A673 (cell line): ENCODE results near the gene MACROH2A1. TPM values are rescaled to one million over a fixed set of nuclear protein-coding genes. Genes with fewer than 3 reads are reported as not detected.

Experiments
- BruUV-seq: library from RNA; stranded (reverse); fragments of 400-500 nt; replicated peaks from 2 replicates; lab custom pipeline; 2021; lab: Mats Ljungman, UMichigan
- CTCF ChIA-PET: fragments of 300-600 bp; sonication (Branson Sonifier 250); formaldehyde crosslinking; loops from one replicate; lab custom pipeline; 2022; ENCODE audit warnings: antibody characterized with exemption; lab: Charles Lee
- POLR2A ChIA-PET: fragments of 300-600 bp; sonication (Branson Sonifier 250); formaldehyde crosslinking; loops from one replicate; lab custom pipeline; 2022; ENCODE audit warnings: antibody characterized with exemption; ENCODE audit not compliant: low non-redundant PET; lab: Charles Lee
- DNase-seq: peaks from one replicate; pipeline ENCODE4 v3.0.0-alpha.2; 2015; ENCODE audit warnings: low spot score
- H3K27ac ChIP-seq: fragments of 200-600 bp; sonication (generic); 2 replicates; pipeline ENCODE4 v1.5.1; 2016; ENCODE audit warnings: mixed run types, low read depth, mild to moderate bottlenecking, mixed read lengths, antibody characterized with exemption, low read length; ENCODE audit not compliant: poor library complexity, severe bottlenecking
- H3K27me3 ChIP-seq: fragments of 200-600 bp; sonication (generic); replicated peaks from 2 replicates; pipeline ENCODE4 v1.6.1; 2017; ENCODE audit warnings: mixed run types, low read depth, mild to moderate bottlenecking, mixed read lengths, antibody characterized with exemption, low read length; ENCODE audit not compliant: insufficient read depth, poor library complexity
- H3K36me3 ChIP-seq: fragments of 200-600 bp; sonication (generic); 2 replicates; pipeline ENCODE4 v1.6.1; 2016; ENCODE audit warnings: mixed run types, mild to moderate bottlenecking, mixed read lengths, antibody characterized with exemption, low read length; ENCODE audit not compliant: insufficient read depth, poor library complexity, severe bottlenecking
- H3K4me1 ChIP-seq: fragments of 200-600 bp; sonication (generic); 2 replicates; pipeline ENCODE4 v1.6.1; 2017; ENCODE audit warnings: mixed run types, mild to moderate bottlenecking, mixed read lengths, antibody characterized with exemption, low read length; ENCODE audit not compliant: insufficient read depth, poor library complexity, severe bottlenecking
- H3K4me3 ChIP-seq: fragments of 200-600 bp; sonication (generic); 2 replicates; pipeline ENCODE4 v1.5.1; 2016; ENCODE audit warnings: low read depth, mixed run types, mild to moderate bottlenecking, mixed read lengths, low read length; ENCODE audit not compliant: poor library complexity, severe bottlenecking
- H3K9me3 ChIP-seq: fragments of 200-600 bp; sonication (generic); 2 replicates; pipeline ENCODE4 v1.6.1; 2016; ENCODE audit warnings: mixed run types, low read depth, mild to moderate bottlenecking, mixed read lengths, antibody characterized with exemption, low read length; ENCODE audit not compliant: poor library complexity, severe bottlenecking
- EZH2 ChIP-seq: fragments of 200-600 bp; sonication (generic); IDR thresholded peaks from 2 replicates; pipeline ENCODE4 v1.6.1; 2017; ENCODE audit warnings: borderline replicate concordance, low read depth, mild to moderate bottlenecking, mixed read lengths, antibody characterized with exemption, low read length; ENCODE audit not compliant: poor library complexity, severe bottlenecking
- intact Hi-C: fragments of 100-400 bp; cut with micrococcal nuclease; formaldehyde crosslinking; loops from one replicate; pipeline ENCODE4 v1.10.0; 2022; ENCODE audit not compliant: unreplicated experiment
- total RNA-seq: library from RNA; stranded (reverse); gene quantifications from 2 replicates; pipeline ENCODE4 v1.2.3, GENCODE V29; 2021
- TF ChIP-seq, protein P1 (sequence below): fragments of 300-800, 200-600 bp; sonication (generic); conservative IDR thresholded peaks from 2 replicates; pipeline ENCODE4 v1.5.1; 2017; ENCODE audit warnings: low read depth, mild to moderate bottlenecking, antibody characterized with exemption, low read length, moderate library complexity, mixed read lengths

The MACROH2A1 gene
- total RNA-seq, 1 experiment from 2014 or later: 264 TPM

GRCh38 chr5:135432113-135432512 is 33.1 kb upstream of the MACROH2A1 start:
- H3K27ac ChIP-seq: no peak overlapping the region
- POLR2A ChIA-PET: no interaction called here
- H3K36me3 ChIP-seq: no peaks in the 10 kb centered on the region
- TF ChIP-seq, protein P1, sequence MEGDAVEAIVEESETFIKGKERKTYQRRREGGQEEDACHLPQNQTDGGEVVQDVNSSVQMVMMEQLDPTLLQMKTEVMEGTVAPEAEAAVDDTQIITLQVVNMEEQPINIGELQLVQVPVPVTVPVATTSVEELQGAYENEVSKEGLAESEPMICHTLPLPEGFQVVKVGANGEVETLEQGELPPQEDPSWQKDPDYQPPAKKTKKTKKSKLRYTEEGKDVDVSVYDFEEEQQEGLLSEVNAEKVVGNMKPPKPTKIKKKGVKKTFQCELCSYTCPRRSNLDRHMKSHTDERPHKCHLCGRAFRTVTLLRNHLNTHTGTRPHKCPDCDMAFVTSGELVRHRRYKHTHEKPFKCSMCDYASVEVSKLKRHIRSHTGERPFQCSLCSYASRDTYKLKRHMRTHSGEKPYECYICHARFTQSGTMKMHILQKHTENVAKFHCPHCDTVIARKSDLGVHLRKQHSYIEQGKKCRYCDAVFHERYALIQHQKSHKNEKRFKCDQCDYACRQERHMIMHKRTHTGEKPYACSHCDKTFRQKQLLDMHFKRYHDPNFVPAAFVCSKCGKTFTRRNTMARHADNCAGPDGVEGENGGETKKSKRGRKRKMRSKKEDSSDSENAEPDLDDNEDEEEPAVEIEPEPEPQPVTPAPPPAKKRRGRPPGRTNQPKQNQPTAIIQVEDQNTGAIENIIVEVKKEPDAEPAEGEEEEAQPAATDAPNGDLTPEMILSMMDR: no peak
- TF ChIP-seq EZH2: no peak
- H3K27me3 ChIP-seq: peaks cover 5% of the 10 kb centered on the region
- no peaks in the 10 kb centered on the region for H3K4me1 ChIP-seq
- no peak for DNase-seq
- intact Hi-C loops: no loop called here
- peaks cover 4% of the 10 kb centered on the region for H3K9me3 ChIP-seq
- CTCF ChIA-PET: no interaction called here
- no peak overlapping the region for H3K4me3 ChIP-seq
- no TSS peak for BruUV-seq

DNA sequence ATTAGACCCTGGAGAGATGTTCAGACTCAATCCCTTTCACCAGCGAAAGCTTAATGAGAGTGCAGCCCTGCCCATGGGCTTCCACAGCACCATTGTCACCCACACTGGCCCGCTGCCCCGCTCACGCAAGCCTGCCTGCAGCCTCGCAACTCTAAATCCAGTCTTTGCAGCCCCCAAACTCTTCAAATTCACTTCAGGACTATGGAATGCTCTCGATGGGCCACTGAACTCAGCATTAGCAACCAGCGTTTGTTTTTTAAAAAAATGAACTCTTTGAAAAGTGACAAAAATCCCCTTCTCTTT is 31.1 kb upstream of the MACROH2A1 start:
- no peak overlapping the region for H3K27ac ChIP-seq
- no TSS peak for BruUV-seq
- intact Hi-C loops: no loop called here
- no peaks in the 10 kb centered on the region for H3K27me3 ChIP-seq
- DNase-seq: no peak
- H3K4me3 ChIP-seq: no peak overlapping the region
- ChIA-PET CTCF (no interaction called here), POLR2A (no interaction called here)
- no peaks in the 10 kb centered on the region for H3K4me1 ChIP-seq
- peaks cover 4% of the 10 kb centered on the region for H3K9me3 ChIP-seq
- no peak for TF ChIP-seq EZH2
- TF ChIP-seq, protein P1: no peak
- no peaks in the 10 kb centered on the region for H3K36me3 ChIP-seq

DNA sequence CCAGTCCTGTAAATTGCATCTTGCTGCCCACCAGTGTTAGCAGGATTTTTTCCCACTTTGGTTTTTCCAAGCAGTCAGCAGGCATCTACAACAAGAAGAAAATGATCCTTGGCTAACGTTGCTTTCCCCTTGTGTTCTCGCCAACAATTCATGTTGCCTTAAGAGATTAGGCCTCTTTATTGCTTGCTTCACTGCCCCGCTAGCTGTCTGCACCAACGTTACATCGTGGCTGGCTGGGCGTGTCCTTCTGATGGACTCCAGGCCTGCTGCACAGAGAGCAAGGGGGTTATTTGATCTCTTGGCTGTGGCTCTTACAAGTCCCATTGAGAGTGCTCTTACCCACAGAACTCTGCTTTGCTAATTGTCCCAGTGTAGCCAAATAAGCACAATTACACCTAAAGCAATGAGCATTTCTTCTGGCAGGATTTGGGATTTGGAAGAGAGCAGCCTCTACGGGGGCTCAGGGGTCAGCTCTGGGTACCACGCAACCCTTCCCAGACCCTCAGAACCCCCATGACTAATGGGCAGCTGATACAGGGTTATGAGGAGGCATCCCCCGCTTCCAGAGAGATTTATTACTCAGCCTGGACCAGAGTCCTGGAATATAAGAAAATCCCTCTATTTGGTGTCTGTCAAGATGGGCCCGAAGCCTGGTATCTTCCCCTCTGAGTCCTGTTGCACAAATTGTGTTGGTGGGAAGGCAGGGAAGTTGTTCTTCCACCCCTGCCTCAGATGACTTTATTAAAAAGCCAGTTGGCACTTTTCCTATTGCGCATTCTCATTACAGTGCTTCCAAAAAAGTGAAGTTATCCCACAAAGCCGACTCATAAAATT is 30.5 kb upstream of the MACROH2A1 start:
- H3K9me3 ChIP-seq: peaks cover 4% of the 10 kb centered on the region
- H3K27me3 ChIP-seq: no peaks in the 10 kb centered on the region
- H3K36me3 ChIP-seq: no peaks in the 10 kb centered on the region
- no peak for DNase-seq
- intact Hi-C loops: no loop called here
- no peak overlapping the region for H3K4me3 ChIP-seq
- no peak overlapping the region for H3K27ac ChIP-seq
- ChIA-PET CTCF (no interaction called here), POLR2A (no interaction called here)
- TF ChIP-seq EZH2: no peak
- TF ChIP-seq, protein P1: no peak
- no peaks in the 10 kb centered on the region for H3K4me1 ChIP-seq
- BruUV-seq: no TSS peak
